ENCODE data around the gene KLF8. TPM values are rescaled to one million over a fixed set of nuclear protein-coding genes. Genes with fewer than 3 reads are reported as not detected.

The KLF8 gene
- total and polyA plus RNA-seq, 2 experiments from 2014 or later = 7.9 to 9.1 TPM

DNA sequence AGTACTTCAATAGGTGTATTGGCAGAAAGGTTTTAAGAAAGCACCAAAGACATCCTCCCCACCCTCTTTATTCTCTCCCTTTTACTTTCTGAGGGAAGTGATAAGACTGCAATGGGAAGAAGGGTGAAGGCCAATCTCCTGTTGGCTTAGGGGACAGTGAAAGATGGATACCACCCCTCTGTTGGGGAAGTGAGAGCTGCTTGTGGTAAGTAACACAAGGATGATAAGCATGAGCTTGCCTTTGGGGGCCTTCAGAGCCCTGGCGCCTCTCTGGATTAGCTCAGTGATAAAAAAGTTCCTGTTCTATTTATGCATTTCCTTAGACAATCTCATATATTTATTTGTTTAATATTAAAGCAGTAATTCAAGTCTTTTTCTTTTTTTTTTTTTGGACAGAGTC lies 5.2 kb upstream of the KLF8 start:
- H3K27me3 ChIP-seq = no peaks in the 10 kb centered on the region
- no peaks in the 10 kb centered on the region for H3K36me3 ChIP-seq (replicated peaks; ENCODE audit: insufficient read depth, low read depth)
- no peaks in the 10 kb centered on the region for H4K20me1 ChIP-seq (ENCODE audit: insufficient read depth, poor library complexity, severe bottlenecking)
- H3K9me3 ChIP-seq (ENCODE audit: low read depth) = no peaks in the 10 kb centered on the region
- no peak overlapping the region for H3K4me3 ChIP-seq
- no peak overlapping the region for H3K27ac ChIP-seq
- no peak for TF ChIP-seq EZH2phosphoT487 (IDR thresholded peaks at IDR 0.05; ENCODE audit: low read depth, severe bottlenecking, unreplicated experiment)
- TF ChIP-seq, protein P1, sequence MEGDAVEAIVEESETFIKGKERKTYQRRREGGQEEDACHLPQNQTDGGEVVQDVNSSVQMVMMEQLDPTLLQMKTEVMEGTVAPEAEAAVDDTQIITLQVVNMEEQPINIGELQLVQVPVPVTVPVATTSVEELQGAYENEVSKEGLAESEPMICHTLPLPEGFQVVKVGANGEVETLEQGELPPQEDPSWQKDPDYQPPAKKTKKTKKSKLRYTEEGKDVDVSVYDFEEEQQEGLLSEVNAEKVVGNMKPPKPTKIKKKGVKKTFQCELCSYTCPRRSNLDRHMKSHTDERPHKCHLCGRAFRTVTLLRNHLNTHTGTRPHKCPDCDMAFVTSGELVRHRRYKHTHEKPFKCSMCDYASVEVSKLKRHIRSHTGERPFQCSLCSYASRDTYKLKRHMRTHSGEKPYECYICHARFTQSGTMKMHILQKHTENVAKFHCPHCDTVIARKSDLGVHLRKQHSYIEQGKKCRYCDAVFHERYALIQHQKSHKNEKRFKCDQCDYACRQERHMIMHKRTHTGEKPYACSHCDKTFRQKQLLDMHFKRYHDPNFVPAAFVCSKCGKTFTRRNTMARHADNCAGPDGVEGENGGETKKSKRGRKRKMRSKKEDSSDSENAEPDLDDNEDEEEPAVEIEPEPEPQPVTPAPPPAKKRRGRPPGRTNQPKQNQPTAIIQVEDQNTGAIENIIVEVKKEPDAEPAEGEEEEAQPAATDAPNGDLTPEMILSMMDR (IDR thresholded peaks at IDR 0.05; ENCODE audit: poor library complexity) = no peak
- TF ChIP-seq EZH2 (IDR thresholded peaks at IDR 0.05; ENCODE audit: borderline replicate concordance) = no peak
- H3K9me2 ChIP-seq (replicated peaks; ENCODE audit: insufficient read depth) = no peaks in the 10 kb centered on the region
- H3K4me1 ChIP-seq (ENCODE audit: insufficient read depth) = no peaks in the 10 kb centered on the region
- H3K4me2 ChIP-seq = no peak overlapping the region
- no peak overlapping the region for H2AFZ ChIP-seq
- H3K79me2 ChIP-seq = no peaks in the 10 kb centered on the region
- WGBS (ENCODE audit: low lambda C conversion rate, missing lambda C conversion rate) = 73% methylated on average over 1 of the region's 1 CpG
- no peak for DNase-seq (ENCODE audit: low spot score)

DNA sequence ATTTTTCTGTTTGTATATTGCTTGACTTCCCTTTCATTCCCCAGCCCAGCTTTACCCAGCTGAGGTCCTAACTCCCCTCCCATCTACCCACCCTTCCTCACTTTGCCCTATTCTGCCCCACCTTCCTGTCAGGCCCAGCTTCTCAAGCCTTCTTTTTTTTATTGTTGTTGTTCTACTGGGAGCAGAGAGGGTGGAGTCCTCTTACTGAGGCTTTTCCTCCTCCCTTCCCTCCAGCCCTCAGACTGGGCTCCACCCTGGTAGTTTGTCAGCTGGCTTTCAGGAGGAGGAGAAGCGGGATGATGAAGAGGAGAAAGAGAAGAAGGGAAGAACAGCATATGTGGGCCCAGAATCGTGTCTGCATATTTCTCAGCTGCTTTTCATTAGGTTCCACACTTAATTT lies 3.2 kb upstream of the KLF8 start:
- Histone ChIP-seq H3K4me2 (no peak overlapping the region), H3K9me3 (ENCODE audit: low read depth) (no peaks in the 10 kb centered on the region), H3K4me3 (no peak overlapping the region), H3K4me1 (ENCODE audit: insufficient read depth) (no peaks in the 10 kb centered on the region), H3K79me2 (no peaks in the 10 kb centered on the region), H2AFZ (no peak overlapping the region), H3K27me3 (no peaks in the 10 kb centered on the region), H4K20me1 (ENCODE audit: insufficient read depth, poor library complexity, severe bottlenecking) (no peaks in the 10 kb centered on the region), H3K27ac (no peak overlapping the region), H3K36me3 (replicated peaks; ENCODE audit: insufficient read depth, low read depth) (no peaks in the 10 kb centered on the region), H3K9me2 (replicated peaks; ENCODE audit: insufficient read depth) (no peaks in the 10 kb centered on the region)
- DNase-seq (ENCODE audit: low spot score) = no peak
- WGBS (ENCODE audit: low lambda C conversion rate, missing lambda C conversion rate) = 43% methylated on average over 2 of the region's 2 CpGs
- TF ChIP-seq, protein P1 (IDR thresholded peaks at IDR 0.05; ENCODE audit: poor library complexity) = no peak
- no peak for TF ChIP-seq EZH2 (IDR thresholded peaks at IDR 0.05; ENCODE audit: borderline replicate concordance)
- no peak for TF ChIP-seq EZH2phosphoT487 (IDR thresholded peaks at IDR 0.05; ENCODE audit: low read depth, severe bottlenecking, unreplicated experiment)

DNA sequence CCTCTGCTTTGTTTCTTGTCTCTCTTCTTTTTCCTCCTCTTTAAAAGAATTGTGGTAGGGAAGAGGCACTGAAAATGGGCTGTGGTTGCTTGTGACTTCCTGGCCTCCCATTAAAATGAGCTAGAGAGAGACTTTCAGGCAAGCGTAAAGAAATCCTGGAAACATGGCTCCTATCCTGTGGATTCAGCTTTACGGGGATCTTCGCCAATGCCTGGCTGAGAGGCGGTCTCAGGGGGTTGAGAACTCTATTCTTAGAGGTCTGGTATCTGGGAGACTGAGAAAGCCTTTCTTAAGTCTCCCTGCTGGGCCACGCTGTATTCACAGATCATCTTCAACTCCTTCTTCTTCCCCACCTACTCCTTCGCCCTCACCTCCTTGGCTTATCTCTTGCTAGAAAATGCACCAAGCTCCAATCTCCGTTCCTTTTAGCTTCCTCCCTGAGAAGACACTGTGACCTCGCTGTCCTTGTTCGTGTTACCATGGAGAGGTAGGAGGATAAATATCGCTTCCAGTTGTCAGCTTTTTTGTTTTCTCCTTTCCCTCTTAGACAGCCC lies 542 bp upstream of the KLF8 start:
- Histone ChIP-seq H2AFZ (peak overlapping the region; percentile 68), H3K4me1 (ENCODE audit: insufficient read depth) (no peaks in the 10 kb centered on the region), H3K4me2 (peak overlapping the region; percentile 86), H3K9me3 (ENCODE audit: low read depth) (no peaks in the 10 kb centered on the region), H3K27ac (no peak overlapping the region), H3K36me3 (replicated peaks; ENCODE audit: insufficient read depth, low read depth) (no peaks in the 10 kb centered on the region), H4K20me1 (ENCODE audit: insufficient read depth, poor library complexity, severe bottlenecking) (no peaks in the 10 kb centered on the region), H3K27me3 (no peaks in the 10 kb centered on the region), H3K4me3 (peak overlapping the region; percentile 58), H3K79me2 (no peaks in the 10 kb centered on the region), H3K9me2 (replicated peaks; ENCODE audit: insufficient read depth) (no peaks in the 10 kb centered on the region)
- 52% methylated on average over 10 of the region's 10 CpGs for WGBS (ENCODE audit: low lambda C conversion rate, missing lambda C conversion rate)
- no peak for DNase-seq (ENCODE audit: low spot score)
- TF ChIP-seq EZH2 (IDR thresholded peaks at IDR 0.05; ENCODE audit: borderline replicate concordance) = no peak
- TF ChIP-seq, protein P1 (IDR thresholded peaks at IDR 0.05; ENCODE audit: poor library complexity) = no peak
- TF ChIP-seq EZH2phosphoT487 (IDR thresholded peaks at IDR 0.05; ENCODE audit: low read depth, severe bottlenecking, unreplicated experiment) = no peak
